ENCODE measurements around the gene DLG2.
"Not testable (repeated sequence)": the region's sequence is repeated elsewhere in the genome, so short reads cannot be mapped to it uniquely, and the experiment has no call there.

The DLG2 gene

DNA sequence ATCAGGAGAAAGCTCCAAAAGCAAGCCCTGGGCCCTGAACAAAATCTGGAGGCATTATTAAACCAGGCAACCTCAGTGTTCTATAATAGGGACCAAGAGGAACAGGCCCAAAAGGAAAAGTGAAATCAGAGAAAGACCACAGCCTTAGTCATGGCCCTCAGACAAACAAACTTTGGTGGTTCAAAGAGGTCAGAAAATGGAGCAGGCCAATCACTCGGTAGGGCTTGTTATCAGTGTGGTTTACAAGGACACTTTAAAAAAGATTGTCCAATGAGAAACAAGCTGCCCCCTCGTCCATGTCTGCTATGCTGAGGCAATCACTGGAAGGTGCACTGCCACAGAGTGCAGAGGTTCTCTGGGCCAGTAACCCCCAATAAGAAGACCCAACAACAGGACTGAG, 17.9 kb downstream of the DLG2 start:
- DNase-seq (ENCODE audit: low spot score in 2 of 2); ATAC-seq (ENCODE audit: low read depth); H3K4me1 Mint-ChIP-seq; H3K36me3 Mint-ChIP-seq; H3K9me3 Mint-ChIP-seq; H3K27ac Mint-ChIP-seq; H3K27me3 Mint-ChIP-seq; H3K4me3 Mint-ChIP-seq: not testable (repeated sequence)

DNA sequence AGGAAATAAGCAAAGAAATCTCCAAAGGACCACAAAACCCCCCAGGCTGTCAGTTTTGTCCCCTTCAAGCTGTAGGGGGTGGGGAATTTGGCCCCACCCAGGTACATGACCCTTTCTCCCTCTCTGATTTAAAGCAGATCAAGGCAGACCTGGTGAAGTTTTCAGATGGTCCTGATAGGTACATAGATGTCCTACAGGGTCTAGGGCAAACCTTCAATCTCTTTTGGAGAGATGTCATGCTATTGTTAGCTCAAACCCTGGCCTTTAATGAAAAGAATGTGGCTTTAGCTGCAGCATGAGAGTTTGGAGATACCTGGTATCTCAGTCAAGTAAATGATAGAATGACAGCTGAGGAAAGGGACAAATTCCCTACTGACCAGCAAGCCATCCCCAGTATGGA, 18.5 kb downstream of the DLG2 start:
- not testable (repeated sequence) for H3K36me3 Mint-ChIP-seq; H3K9me3 Mint-ChIP-seq; H3K4me3 Mint-ChIP-seq; ATAC-seq (ENCODE audit: low read depth); H3K27me3 Mint-ChIP-seq; H3K27ac Mint-ChIP-seq; DNase-seq (ENCODE audit: low spot score in 2 of 2); H3K4me1 Mint-ChIP-seq

DNA sequence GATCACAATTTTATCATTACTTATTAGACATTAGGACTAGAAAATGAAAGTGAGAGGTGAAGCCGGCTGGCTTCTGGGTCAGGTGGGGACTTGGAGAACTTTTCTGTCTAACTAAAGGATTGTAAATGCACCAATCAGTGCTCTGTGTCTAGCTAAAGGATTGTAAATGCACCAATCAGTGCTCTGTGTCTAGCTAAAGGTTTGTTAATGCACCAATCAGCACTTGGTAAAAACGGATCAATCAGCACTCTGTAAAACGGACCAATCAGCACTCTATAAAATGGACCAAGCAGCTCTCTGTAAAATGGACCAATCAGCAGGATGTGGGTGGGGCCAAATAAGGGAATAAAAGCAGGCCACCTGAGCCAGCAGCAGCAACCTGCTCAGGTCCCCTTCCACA, 20.9 kb downstream of the DLG2 start:
- H3K4me1 Mint-ChIP-seq; H3K4me3 Mint-ChIP-seq; H3K9me3 Mint-ChIP-seq; DNase-seq (ENCODE audit: low spot score in 2 of 2); H3K27ac Mint-ChIP-seq; H3K27me3 Mint-ChIP-seq; H3K36me3 Mint-ChIP-seq; ATAC-seq (ENCODE audit: low read depth): not testable (repeated sequence)

DNA sequence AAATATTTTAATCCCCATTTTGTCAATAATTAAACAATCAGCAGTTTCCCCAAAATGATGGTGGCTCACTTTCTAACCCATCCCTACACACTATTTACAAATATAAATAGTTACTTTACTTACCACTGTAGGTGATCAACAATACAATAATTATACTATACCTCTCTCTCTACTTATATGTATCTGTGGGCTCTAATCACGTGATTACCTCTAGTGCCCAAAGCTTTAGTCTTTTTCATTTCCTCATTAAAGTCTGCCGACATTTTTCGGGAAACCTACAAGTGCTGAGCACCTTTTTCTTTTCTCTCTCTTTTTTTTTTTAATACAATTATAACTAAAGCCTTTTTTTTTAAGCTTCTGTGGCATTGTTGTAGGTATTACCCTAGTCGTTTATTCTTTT, 23.9 kb downstream of the DLG2 start:
- H3K4me1 Mint-ChIP-seq, result no peaks in the 10 kb centered on the region

DNA sequence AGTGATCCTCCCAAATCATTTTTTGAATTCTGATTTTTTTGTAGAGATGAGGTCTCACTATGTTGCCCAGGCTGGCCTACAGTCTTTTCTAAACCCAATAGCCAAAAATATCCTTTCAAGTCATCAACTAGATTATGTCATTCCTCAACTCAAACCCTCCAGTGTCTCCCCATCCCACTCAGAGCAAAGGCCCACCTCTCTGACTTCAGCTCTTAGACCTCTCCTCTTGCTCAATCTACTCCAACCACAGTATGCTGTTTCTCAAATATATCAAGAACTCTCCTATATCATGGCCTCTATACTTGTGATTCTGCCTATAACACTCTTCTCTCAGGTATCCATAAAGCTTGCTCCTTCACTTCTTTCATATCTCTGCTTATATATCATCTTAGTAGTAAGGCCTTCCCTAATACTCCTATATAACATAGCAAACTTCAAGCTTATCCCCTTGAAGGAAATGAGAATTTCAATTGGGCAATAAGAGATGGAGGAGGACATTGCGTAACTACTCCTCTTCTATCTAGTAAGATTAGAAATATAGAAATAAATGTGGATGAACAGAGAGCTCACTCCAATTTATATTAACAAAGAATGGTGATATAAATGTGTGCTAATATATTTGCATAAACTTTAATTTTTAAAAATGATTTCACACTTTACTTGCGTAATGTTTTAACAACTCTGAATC, 24.5 kb downstream of the DLG2 start:
- no peak overlapping the region for H3K27ac Mint-ChIP-seq
- H3K36me3 Mint-ChIP-seq, result no peaks in the 10 kb centered on the region
- no peaks in the 10 kb centered on the region for H3K27me3 Mint-ChIP-seq
- H3K9me3 Mint-ChIP-seq, result no peaks in the 10 kb centered on the region
- DNase-seq (ENCODE audit: low spot score in 2 of 2), result no peak
- no peak overlapping the region for H3K4me3 Mint-ChIP-seq
- ATAC-seq (ENCODE audit: low read depth), result no peak
- no peaks in the 10 kb centered on the region for H3K4me1 Mint-ChIP-seq

More for the DNA sequence above, 23.9 kb downstream of the DLG2 start:
- DNase-seq (ENCODE audit: low spot score in 2 of 2) (no peak), ATAC-seq (ENCODE audit: low read depth) (no peak)
- Mint-ChIP-seq H3K36me3 (no peaks in the 10 kb centered on the region), H3K9me3 (no peaks in the 10 kb centered on the region), H3K27me3 (no peaks in the 10 kb centered on the region), H3K27ac (no peak overlapping the region), H3K4me3 (no peak overlapping the region)

DNA sequence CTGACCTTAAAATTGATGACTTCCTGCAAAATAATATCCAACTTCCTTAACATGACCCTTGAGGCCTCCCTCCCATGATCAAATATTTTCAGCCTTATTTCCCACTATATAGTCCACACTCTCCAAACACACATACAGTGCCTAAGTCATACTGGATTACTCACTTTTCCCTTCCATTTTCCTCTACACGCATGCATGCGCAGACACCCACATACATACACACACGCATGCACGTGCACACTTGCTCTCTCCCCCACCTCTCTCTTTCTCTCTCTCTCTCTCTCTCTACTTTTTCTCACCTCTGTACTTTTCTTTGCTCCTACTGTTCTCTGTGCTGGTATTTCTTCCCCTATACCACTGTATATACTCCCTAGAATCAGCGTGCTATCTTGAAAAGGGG, 28.1 kb downstream of the DLG2 start:
- H3K4me3 Mint-ChIP-seq, result no peak overlapping the region
- H3K9me3 Mint-ChIP-seq, result no peaks in the 10 kb centered on the region
- no peak overlapping the region for H3K27ac Mint-ChIP-seq
- ATAC-seq (ENCODE audit: low read depth), result no peak
- no peaks in the 10 kb centered on the region for H3K27me3 Mint-ChIP-seq
- no peaks in the 10 kb centered on the region for H3K4me1 Mint-ChIP-seq
- H3K36me3 Mint-ChIP-seq, result no peaks in the 10 kb centered on the region
- DNase-seq (ENCODE audit: low spot score in 2 of 2), result no peak

DNA sequence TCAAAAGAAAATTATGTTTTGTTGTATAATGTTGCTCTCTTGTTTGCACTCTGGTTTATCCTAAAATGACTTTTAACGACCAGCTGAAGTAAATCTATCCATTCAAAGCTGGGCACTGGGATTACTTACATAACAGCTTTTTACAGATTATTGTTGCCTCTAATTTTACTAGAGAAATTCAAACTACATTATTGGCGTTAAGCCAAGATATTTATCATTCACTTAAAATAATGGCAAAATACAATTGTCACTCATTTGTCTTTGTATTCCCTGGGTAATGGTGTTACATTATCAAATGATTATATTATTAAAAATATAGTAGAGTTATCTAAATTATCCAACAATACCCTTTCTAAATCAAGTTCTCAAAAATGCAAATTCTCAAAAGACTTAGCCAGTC, 30.3 kb downstream of the DLG2 start:
- Mint-ChIP-seq H3K4me3 (no peak overlapping the region), H3K9me3 (no peaks in the 10 kb centered on the region), H3K36me3 (no peaks in the 10 kb centered on the region), H3K27me3 (no peaks in the 10 kb centered on the region), H3K4me1 (no peaks in the 10 kb centered on the region), H3K27ac (no peak overlapping the region)
- ATAC-seq (ENCODE audit: low read depth) (no peak), DNase-seq (ENCODE audit: low spot score in 2 of 2) (no peak)

DNA sequence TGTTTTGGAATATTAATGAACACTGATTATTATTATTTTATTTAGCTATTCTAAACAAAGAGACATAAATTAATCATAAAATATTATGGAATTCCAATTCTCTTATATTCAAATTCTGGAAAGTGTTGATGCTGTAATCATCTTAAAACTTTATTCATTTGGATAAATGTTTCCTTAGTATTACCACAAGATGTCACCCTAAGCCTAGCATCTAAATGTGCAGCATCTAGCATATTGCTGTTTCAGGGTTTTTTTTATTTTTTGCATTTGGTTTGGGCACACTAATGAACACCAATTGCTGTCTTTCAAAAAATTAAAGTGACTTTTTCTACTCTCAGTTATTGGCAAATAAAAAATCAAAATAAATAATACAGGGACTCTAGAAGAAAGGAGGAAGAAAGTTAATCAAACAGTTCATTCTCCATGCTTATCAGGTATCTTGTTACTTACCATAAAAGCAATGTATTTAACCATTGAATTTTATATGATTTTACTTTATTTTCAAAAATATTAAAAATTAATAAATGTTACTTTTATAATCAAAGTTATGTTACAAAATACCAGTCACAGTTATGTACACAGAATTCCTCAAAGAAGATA, 31.8 kb downstream of the DLG2 start:
- H3K4me1 Mint-ChIP-seq, result no peaks in the 10 kb centered on the region
- no peaks in the 10 kb centered on the region for H3K36me3 Mint-ChIP-seq
- no peak overlapping the region for H3K27ac Mint-ChIP-seq
- H3K27me3 Mint-ChIP-seq, result no peaks in the 10 kb centered on the region
- no peak overlapping the region for H3K4me3 Mint-ChIP-seq
- peak; percentile 26 for ATAC-seq (ENCODE audit: low read depth)
- peak in 1 of 2 donors; percentile 15 for DNase-seq (ENCODE audit: low spot score in 2 of 2)
- H3K9me3 Mint-ChIP-seq, result no peaks in the 10 kb centered on the region

DNA sequence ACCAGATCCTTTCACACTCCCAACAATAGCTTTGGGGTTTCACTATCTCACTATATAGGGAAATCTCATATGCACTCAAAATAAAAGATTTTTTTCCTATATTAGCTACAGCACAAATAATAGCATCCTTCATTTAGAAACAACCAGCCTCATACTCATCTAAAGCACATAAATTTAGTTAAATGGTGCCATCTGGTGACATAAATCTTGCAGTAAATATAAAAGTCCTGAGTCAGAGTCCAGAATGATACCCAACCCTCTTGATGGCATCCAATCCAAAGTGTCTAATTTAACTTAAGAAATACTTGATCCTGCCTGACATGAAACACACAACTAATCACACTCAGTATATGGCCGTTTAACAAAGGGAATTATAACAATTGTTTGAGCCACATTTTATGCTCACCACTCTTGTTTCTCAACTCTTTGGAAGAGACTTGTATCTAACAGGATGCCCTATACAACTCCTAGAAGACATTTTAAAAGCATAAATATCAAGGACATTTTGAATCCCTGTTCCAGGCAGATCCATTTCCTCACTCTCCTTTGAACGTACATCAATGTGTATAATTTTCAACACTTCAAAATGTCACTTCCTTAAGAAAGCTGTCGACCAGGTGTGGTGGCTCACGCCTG, 36.2 kb downstream of the DLG2 start:
- H3K36me3 Mint-ChIP-seq, result peaks cover 5% of the 10 kb centered on the region
- no peaks in the 10 kb centered on the region for H3K27me3 Mint-ChIP-seq
- no peaks in the 10 kb centered on the region for H3K4me1 Mint-ChIP-seq
- H3K27ac Mint-ChIP-seq, result no peak overlapping the region
- no peak for DNase-seq (ENCODE audit: low spot score in 2 of 2)
- peak; percentile 66 for ATAC-seq (ENCODE audit: low read depth)
- peaks cover 8% of the 10 kb centered on the region for H3K9me3 Mint-ChIP-seq
- no peak overlapping the region for H3K4me3 Mint-ChIP-seq

DNA sequence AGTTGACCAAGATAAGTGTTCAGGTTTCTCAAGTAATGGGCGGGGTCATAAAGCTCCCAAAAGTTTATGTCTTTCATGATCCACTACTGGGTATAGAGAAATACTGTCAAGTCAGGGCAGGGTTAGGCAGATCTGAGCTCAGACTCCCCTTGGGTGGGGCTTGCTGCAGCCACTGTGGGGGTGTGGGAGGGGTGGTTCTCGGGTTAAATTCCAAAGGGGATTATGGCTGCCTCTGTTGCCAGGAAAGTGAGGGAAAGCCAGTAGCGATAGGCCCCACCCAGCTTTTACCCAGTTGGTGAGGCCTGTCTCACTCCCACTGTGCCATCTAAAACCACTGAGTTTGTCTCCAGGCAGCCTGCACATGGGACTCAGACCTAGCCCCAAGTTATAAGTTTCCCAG, 37.8 kb downstream of the DLG2 start:
- Mint-ChIP-seq H3K27me3 (no peaks in the 10 kb centered on the region), H3K4me1 (no peaks in the 10 kb centered on the region), H3K36me3 (peaks cover 5% of the 10 kb centered on the region), H3K27ac (no peak overlapping the region), H3K9me3 (peaks cover 8% of the 10 kb centered on the region), H3K4me3 (no peak overlapping the region)
- ATAC-seq (ENCODE audit: low read depth) (no peak), DNase-seq (ENCODE audit: low spot score in 2 of 2) (no peak)

DNA sequence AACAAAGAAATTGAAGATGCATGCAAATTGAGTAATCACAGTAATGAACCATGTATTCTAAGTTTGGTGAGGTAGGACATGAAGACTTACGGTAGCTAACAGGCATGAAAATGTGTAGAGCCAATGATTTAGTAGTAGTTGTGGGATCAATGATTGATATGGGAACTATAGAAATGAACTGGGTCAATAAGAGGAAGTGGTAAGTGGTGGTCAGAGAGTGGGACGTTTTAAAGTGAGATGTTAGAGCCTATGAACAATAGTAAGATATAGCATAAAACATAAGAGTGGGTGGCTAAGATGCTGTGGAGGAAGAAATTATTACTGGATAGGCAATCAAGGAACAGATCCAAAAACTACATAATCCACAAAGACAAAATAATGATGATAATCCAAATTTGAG, 45.0 kb downstream of the DLG2 start:
- Mint-ChIP-seq H3K4me1 (peaks cover 4% of the 10 kb centered on the region), H3K27ac (no peak overlapping the region), H3K9me3 (peaks cover 2% of the 10 kb centered on the region), H3K27me3 (no peaks in the 10 kb centered on the region), H3K4me3 (no peak overlapping the region), H3K36me3 (peaks cover 3% of the 10 kb centered on the region)
- DNase-seq (ENCODE audit: low spot score in 2 of 2), result no peak
- ATAC-seq (ENCODE audit: low read depth), result no peak

DNA sequence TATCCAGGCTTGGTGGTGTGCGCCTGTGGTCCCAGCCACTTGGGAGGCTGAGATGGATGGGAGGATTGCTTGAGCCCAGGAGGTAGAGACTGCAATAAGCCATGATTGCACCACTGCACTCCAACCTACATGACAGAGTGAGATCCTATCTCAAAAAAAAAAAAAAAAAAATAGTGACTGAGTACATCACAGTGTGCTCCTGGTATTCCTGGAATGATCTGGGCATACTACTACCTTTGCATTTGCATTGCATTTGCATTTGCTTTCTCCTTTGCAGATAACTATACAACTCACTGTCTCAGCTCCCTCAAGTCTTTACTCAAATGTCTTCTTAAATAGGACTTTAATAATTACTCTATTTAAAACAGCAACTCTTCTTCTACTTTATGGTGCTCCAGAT, 51.8 kb downstream of the DLG2 start:
- Mint-ChIP-seq H3K4me3 (no peak overlapping the region), H3K4me1 (no peaks in the 10 kb centered on the region), H3K27ac (no peak overlapping the region), H3K27me3 (peaks cover 3% of the 10 kb centered on the region), H3K36me3 (peaks cover 8% of the 10 kb centered on the region), H3K9me3 (peaks cover 2% of the 10 kb centered on the region)
- ATAC-seq (ENCODE audit: low read depth) (no peak), DNase-seq (ENCODE audit: low spot score in 2 of 2) (no peak)

DNA sequence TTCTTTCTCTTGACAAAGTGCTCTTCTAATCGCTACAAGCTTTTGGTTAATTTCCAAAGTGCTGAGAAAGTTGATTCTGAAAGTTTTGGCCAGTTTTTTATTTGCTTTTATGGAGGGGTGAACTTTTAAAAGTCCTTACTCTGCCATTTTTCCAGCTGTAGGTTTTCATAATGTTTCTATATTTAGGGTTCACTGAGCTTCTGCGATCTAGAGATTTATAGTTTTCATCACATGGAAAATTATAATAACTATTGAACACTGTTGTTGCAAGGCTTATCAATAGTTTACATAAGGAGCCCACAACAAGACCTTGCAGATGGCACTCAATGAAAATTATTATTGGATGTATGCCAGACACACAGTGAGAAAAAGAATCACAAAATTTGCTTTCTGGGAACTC, 55.1 kb downstream of the DLG2 start:
- Mint-ChIP-seq H3K36me3 (peaks cover 4% of the 10 kb centered on the region), H3K27ac (no peak overlapping the region), H3K27me3 (peaks cover 3% of the 10 kb centered on the region), H3K4me1 (peaks cover 4% of the 10 kb centered on the region), H3K9me3 (peaks cover 4% of the 10 kb centered on the region), H3K4me3 (no peak overlapping the region)
- no peak for ATAC-seq (ENCODE audit: low read depth)
- DNase-seq (ENCODE audit: low spot score in 2 of 2), result no peak

DNA sequence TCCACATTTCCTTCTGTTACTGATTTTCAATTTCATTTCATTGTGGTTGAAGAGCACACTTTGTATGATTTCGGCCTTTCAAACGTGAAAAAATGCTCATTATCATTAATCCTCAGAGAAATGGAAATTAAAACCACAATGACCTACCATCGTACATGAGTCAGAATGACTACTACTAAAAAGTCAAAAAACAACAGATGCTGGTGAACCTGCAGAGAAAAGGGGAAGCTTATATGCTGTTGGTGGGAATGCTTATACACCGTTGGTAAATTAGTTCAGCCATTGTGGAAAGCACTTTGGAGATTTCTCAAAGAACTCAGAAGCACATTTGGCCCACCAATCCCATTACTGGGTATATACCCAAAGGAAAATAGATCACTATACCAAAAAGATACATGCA, 57.6 kb downstream of the DLG2 start:
- peaks cover 3% of the 10 kb centered on the region for H3K27me3 Mint-ChIP-seq

DNA sequence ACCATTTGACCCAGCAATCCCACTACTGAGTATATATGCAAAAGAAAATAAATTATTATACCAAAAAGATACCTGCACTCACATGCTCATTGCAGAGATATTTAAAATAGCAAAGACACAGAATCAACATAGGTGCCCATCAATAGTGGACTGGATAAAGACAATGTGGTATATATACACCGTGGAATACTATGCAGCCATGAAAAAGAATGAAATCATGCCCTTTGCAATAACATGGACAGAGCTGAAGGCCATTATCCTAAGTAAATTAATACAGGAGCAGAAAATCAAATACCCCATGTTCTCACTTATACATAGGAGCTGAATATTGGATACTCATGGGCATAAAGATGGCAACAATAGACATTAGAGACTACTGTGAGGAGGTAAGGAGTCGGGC, 68.7 kb downstream of the DLG2 start:
- Mint-ChIP-seq H3K36me3 (no peaks in the 10 kb centered on the region), H3K4me1 (no peaks in the 10 kb centered on the region), H3K27me3 (no peaks in the 10 kb centered on the region), H3K9me3 (no peaks in the 10 kb centered on the region), H3K27ac (no peak overlapping the region), H3K4me3 (no peak overlapping the region)
- no peak for ATAC-seq (ENCODE audit: low read depth)
- DNase-seq (ENCODE audit: low spot score in 2 of 2), result no peak

More for the DNA sequence above, 57.6 kb downstream of the DLG2 start:
- ATAC-seq (ENCODE audit: low read depth) (no peak), DNase-seq (ENCODE audit: low spot score in 2 of 2) (no peak)
- Mint-ChIP-seq H3K4me3 (no peak overlapping the region), H3K27ac (no peak overlapping the region), H3K36me3 (no peaks in the 10 kb centered on the region), H3K9me3 (peaks cover 4% of the 10 kb centered on the region), H3K4me1 (peaks cover 4% of the 10 kb centered on the region)

All from memory B cell (primary cell).